HG03378 (cell line): ENCODE measurements around the gene ZFAND3.
A peak's percentile ranks its signal among the peaks of the same experiment; 100 is the strongest.

ENCODE experiments used
- ATAC-seq: cut with Tn5 transposase; IDR thresholded peaks from one replicate; pipeline ENCODE4 v1.9.1; 2021; ENCODE audit warnings: mild to moderate bottlenecking, moderate library complexity; ENCODE audit not compliant: unreplicated experiment

Gene ZFAND3

DNA sequence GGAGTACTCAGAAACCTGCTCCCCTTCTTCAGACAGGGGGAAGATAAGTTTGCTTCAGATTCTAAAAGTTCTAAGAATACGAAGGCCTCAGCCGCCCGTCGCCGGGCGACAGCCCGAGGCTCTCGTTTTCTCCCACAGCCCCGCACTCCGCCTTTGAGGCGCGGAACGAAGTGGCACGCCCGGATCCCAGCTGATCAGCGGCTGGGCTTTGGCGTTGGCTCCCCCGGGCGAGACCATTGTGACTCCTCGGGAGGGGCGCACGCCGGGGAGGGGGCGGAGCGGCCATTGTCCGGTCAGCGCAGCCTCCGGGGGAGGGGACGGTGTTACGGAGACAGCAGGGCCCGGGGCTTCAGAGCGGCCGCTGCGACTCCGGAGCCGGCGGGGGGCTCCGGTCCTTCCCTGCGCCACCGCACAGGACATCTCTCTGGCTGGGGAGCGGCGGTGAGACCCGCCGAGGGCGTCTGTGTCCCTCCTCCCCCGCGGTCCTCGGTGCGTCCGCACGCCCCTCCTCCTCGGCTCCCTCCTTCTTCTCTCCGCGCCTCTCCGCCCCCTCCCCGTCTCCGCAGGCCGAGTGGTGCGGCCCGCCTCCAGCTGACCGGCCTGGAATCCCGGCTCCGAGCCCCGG lies at the start of gene ZFAND3:
TSS of gene ZFAND3 (plus strand) at position 551 of the 625 bp plus-strand sequence. CDS start 219 bp downstream, outside the sequence.
- peak; percentile 72 for ATAC-seq

GRCh38 chr6:37774028-37774680 lies 45.4 kb upstream of the ZFAND3 start:
- ATAC-seq: no peak

GRCh38 chr6:37776566-37776965 lies 43.0 kb upstream of the ZFAND3 start:
- ATAC-seq: no peak

- ATAC-seq: no peak
These were observed 42.2 kb upstream of the ZFAND3 start for GRCh38 chr6:37777272-37777834.

DNA sequence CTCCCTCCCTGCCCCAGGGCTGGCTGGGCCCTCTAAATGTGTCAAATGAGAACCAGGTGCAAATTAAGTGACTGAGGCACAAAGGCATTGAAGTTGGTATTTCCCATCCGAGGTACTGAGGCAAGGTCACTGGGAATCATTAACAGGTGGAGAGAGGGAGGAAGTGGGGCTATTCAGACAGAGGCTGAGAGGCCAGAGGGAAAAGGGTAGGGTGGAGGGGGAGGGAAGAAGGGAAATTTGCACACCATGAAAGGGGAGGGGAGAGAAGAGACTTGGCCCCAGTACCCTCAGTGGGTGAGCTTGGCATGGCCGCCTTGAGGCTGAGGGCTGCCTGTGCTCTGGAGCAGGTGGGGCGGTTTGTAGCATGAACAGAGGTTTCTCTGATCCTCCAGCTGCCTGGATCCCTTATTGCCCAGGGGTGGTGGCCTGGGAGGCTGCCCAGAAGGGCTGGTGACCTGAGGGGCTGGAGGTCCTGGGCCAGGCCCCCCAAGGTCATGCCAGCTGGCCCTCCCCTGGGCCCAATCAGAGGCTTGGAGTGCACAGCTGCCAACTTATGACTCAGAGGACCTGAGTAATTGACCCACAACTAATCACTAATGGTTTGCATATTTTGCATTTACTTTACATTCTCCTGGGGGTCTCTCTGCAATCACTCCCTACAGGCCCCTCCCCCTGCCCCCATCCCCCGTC lies 40.3 kb upstream of the ZFAND3 start:
- no peak for ATAC-seq

DNA sequence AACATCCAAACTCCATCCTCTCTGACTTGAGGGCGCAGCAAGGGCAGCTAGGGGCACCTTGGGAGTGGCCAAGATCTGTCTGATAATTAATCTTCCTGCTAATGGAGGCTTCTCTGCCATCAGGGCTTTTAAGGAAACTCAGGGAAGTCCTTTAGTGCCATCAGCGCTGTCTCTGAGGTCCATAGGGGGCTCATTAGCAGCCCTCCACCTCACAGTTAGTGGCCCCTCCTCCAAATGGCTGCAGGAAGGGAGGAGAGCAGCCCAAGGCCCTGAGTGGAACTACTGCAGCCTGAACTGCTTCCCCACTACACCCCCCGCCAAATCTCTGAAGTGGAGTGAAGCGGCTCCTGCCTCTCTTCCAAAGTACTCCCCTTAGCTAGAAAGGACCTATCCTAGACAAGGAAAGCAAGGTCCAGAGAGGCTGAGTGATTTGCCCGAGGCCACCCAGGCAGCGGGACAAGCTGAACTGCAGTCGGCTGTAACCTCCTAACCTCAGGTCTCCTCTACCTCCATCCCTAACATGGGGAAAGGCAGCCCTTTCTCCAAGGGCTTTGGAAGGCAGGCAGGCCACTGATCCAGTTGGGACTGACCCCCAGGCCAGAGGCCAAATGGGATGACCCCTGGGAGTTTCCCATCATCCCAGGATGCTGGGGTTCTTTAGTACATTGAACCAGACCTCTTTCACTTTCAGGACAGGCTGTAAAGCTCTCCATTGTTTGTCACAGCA lies 39.5 kb upstream of the ZFAND3 start:
- ATAC-seq: no peak

DNA sequence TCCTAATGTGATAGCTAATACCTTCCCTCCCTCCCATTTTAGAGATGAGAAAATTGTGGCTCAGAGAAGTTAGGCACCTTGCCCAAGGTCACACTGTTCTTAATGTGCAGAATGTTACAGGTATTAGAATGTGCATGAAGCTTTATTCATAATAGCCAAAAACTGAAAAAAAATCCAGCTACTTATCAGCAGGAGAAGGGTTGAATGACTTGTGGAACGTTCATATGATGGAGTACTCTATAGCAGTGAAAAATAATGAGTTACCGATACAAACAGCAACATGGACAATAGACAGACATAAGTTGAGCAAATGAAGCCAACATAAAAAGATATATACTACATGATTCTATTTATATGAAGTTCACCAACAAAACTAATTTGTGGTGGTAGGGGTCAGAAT lies 37.7 kb upstream of the ZFAND3 start:
- no peak for ATAC-seq

DNA sequence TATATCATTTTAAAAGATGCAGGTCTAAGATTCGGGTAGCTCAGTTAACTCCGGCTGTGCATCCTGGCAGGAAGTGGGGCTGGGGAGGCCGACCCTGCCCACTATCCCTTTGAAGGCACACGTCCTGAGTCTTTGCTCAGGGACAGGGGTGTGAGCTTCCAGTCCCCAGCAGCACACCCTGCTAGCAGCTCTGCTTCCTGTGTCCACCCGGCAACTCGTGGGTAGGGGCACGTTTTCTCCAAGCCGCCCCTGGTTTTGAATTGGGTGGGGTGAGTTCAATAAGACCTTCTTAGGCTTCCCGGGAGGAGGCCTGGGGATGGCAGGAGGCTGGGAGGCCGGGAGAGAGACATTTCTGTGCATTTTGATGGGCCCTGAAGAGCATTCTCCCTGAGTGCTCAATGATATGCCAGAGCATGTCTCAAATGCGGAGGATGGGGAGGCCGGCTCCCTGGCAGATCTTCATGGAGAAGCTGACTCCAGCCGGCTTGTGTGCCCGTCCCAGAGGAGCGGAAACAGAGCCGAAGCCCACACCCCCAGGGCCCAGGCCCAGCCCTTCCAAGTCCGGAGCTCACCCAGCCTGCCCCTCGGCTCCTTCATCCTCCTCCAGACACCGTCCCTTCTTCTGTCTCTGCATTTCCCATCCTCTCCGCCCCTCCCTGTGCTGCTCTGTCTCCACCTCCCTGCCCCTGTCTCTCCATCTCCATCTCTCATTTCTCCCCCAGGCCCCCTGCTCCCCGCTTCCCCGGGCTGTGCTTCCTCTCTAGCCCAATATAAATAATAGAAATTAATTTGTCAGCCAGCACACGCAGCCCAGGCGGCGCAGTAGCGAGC lies 36.3 kb upstream of the ZFAND3 start:
- ATAC-seq: no peak

DNA sequence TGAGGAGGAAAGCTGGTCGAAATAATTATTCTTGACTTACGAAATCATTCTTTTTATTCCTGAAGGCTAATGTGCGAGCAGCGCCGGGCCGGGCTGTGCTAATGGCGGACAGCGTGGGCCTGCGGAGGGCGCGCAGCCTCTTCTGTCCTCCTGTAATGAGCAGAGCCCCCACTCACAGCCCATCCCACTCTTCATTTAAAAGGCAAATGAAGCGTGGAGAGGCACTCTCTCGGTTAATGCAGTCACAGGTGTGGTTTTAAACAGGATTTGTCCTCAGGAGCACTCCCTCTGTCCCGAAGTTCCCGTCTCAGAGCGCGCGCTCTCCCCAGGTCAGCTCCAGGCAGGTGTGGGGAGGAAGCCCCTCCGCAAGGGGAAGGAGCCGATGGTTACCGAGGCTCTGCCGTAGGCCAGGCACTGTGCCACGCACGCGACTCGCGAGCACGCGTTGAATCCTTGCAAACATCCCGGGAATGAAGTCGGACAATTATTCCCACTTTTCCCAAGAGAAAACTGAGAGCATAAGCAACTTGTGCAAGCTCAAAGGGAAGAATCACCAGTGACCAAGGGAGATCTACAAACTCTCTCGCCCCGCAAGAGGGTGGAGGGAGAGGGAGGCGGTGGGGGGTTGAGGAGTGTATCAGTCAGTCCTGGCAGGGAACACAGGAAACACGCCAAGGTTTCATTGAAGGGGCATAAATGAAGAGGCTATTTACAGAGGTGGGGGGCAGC lies 35.5 kb upstream of the ZFAND3 start:
- ATAC-seq: no peak

GRCh38 chr6:37784585-37784967 lies 35.0 kb upstream of the ZFAND3 start:
- ATAC-seq: no peak

DNA sequence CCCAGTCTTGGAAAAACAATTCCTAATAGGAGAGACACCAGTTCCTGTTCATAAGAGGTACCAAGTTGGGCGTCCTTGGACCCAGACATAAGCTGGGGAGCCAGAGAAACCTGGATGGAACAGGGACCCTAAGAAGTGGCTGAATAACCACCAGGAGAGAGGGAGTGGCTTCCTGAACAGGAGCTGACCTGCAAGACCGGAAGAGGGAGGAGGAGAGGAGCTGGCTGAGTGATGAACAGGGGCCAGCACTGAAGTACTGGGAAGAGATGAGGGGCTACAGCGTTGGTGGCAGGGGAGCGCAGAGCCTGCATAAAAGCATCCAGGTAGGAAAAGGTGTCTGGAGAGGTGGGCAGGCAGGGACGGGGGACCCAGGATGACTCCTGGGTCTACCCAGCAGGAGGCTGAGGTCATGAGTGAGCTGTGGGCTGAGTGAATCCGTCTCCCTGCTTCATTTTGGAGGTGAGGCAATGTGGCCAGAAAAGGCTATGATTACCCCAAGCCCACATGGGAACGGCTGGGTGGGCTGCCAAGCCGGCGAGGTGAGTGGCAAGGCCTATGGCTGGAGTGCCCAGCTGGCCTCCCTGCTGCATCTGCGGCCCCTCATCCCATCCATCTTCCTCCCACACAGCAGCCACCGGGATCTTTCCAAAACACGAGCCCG lies 34.4 kb upstream of the ZFAND3 start:
- no peak for ATAC-seq

DNA sequence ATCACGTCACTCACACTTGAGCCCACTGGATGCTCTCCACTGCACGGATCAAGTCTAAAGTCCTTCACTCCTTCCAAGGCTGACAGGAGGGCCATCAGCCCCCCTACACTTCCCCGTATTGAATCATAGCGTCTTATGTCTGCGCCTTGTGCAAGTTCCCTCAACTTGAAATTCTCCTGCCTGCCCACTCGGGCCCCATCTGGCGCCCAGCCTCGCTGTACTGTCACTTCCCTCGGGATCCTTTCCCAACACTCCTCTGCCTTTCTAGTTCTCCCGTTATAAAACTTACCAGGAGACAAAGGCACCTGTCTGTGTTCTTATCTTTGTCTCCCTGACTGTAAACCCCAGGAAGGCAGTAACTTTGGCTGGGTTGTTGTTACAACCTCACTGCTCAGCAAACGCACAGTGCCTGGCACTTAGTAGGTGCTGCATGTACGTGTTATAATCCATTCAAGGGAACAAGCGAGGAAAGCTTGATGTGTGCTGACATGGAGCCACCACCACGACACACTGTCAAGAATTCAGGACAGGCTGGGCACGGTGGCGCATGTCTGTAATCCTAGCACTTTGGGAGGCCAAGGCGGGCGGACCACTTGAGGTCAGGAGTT lies 33.8 kb upstream of the ZFAND3 start:
- no peak for ATAC-seq

DNA sequence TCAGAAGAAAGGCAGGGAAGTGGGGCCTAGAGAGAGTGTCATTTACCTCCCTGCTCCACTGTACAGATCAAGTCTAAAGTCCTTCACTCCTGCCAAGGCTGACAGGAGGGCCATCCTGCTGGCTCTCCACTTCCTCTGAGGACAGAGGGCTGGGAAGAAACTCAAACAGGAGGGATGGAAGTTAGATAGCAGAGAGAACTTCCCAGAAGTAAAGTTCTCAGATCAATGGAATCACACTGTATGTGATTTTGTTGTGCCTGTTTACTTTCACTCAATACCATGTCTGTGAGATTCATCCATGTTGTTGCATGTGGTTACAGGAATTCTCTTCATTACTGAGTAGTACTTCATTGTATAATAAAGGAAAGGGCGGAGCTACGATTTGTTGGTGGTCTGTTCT lies 32.3 kb upstream of the ZFAND3 start:
- no peak for ATAC-seq

GRCh38 chr6:37788259-37788658 lies 31.3 kb upstream of the ZFAND3 start:
- no peak for ATAC-seq

GRCh38 chr6:37791156-37791919 lies 28.2 kb upstream of the ZFAND3 start:
- peak; percentile 88 for ATAC-seq

- ATAC-seq: no peak
These were observed 27.0 kb upstream of the ZFAND3 start for GRCh38 chr6:37792457-37793033.

GRCh38 chr6:37793067-37793466 lies 26.5 kb upstream of the ZFAND3 start:
- no peak for ATAC-seq

DNA sequence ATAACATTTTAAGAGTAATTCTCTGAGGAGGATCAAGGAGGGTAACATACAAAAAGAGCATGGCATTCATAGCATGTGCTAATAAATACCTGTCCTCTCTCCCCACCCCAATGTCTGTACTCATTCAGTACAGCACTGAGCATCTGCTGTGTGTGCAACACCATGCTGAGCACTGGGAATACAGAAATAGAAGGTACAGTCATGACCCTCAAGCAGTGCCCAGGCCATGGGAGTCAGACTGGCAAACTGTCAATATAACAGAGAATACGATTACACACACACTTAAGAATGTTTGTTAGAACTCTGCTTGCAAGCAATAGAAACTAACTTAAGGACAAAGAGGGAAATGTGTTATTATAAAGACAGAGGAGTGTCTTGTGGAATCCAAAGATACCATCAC lies 24.7 kb upstream of the ZFAND3 start:
- ATAC-seq: no peak
